HepG2 (cell line): Measurements from ENCODE around the gene SLC16A5. TPM values are rescaled to one million over a fixed set of nuclear protein-coding genes. Genes with fewer than 3 reads are reported as not detected.

ENCODE experiments used
- ARNTL ChIP-seq: sonication (generic); formaldehyde crosslinking; IDR thresholded peaks from 2 replicates; pipeline ENCODE4 v1.4.0; 2020; ENCODE audit warnings: mild to moderate bottlenecking, missing genetic modification reagents
- GABPB1 ChIP-seq: IDR thresholded peaks from 2 replicates; pipeline ENCODE4 v1.6.1; 2016; ENCODE audit warnings: mild to moderate bottlenecking, missing genetic modification reagents, moderate library complexity, missing compliant biosample characterization
- NR2F1 ChIP-seq, 2 experiments: fragments of 450-650 bp in 1 of 2; formaldehyde crosslinking in 1 of 2; IDR thresholded peaks; 2 replicates each; pipeline versions ENCODE4 v1.5.0 to v1.6.1; 2016 to 2020; ENCODE audit warnings: mild to moderate bottlenecking in 1 of 2, missing compliant biosample characterization in 1 of 2, missing genetic modification reagents in 1 of 2, moderate library complexity in 1 of 2
- PRPF4 ChIP-seq: fragments of 200-400 bp; formaldehyde crosslinking; IDR thresholded peaks from 2 replicates; pipeline ENCODE4 v1.6.1; 2016; ENCODE audit warnings: low read length, low read depth; ENCODE audit not compliant: poor library complexity, severe bottlenecking
- SNAPC2 ChIP-seq: sonication (generic); formaldehyde crosslinking; IDR thresholded peaks from 2 replicates; pipeline ENCODE4 v1.8.1; 2022; ENCODE audit warnings: mild to moderate bottlenecking, missing genetic modification reagents
- ZNF12 ChIP-seq: sonication (generic); formaldehyde crosslinking; IDR thresholded peaks from 2 replicates; pipeline ENCODE4 v1.5.0; 2020; ENCODE audit warnings: missing genetic modification reagents
- ZNF251 ChIP-seq: sonication (generic); formaldehyde crosslinking; IDR thresholded peaks from 2 replicates; pipeline ENCODE4 v1.9.0; 2021; ENCODE audit warnings: mild to moderate bottlenecking, missing genetic modification reagents
- ZNF44 ChIP-seq: sonication (generic); formaldehyde crosslinking; IDR thresholded peaks from 2 replicates; pipeline ENCODE4 v1.5.1; 2020; ENCODE audit warnings: mild to moderate bottlenecking, missing genetic modification reagents
- ZNF75D ChIP-seq: sonication (generic); formaldehyde crosslinking; IDR thresholded peaks from 2 replicates; pipeline ENCODE4 v1.8.1; 2023; ENCODE audit warnings: missing genetic modification reagents, mild to moderate bottlenecking, borderline replicate concordance
- ZNF839 ChIP-seq: sonication (generic); formaldehyde crosslinking; IDR thresholded peaks from 2 replicates; pipeline ENCODE4 v1.4.0; 2020; ENCODE audit warnings: missing genetic modification reagents, mild to moderate bottlenecking, borderline replicate concordance
- polyA plus RNA-seq, 8 experiments: library from polyadenylated mRNA; depleted of rRNA in 3 of 8; stranded (reverse) in 7 of 8; unstranded in 1 of 8; fragments of >200 nt; fragmentation: Illumina TruSeq in 4 of 8; extraction: Trizol in 4 of 8; gene quantifications; 2 replicates each; pipeline versions ENCODE4 v1.2.1 to v1.2.3, GENCODE V29; 2011 to 2016; ENCODE audit warnings: low read depth in 4 of 8, missing spikeins in 1 of 8, mixed read lengths in 1 of 8; ENCODE audit not compliant: insufficient read depth in 1 of 8
- total RNA-seq, 5 experiments: library from RNA; depleted of rRNA; stranded (reverse); fragments of >200 nt; fragmentation: Illumina TruSeq; extraction: Trizol; gene quantifications; 2 replicates each; pipeline ENCODE4 v1.2.3, GENCODE V29; 2016; ENCODE audit warnings: low read depth in 1 of 5
- TF ChIP-seq, protein P1 (sequence below): sonication (generic); formaldehyde crosslinking; IDR thresholded peaks from 2 replicates; pipeline ENCODE4 v1.5.0; 2020; ENCODE audit warnings: mild to moderate bottlenecking, missing genetic modification reagents, moderate library complexity
- TF ChIP-seq, protein P2 (sequence below): sonication (generic); formaldehyde crosslinking; IDR thresholded peaks from 2 replicates; pipeline ENCODE4 v1.4.0; 2020; ENCODE audit warnings: mild to moderate bottlenecking, missing genetic modification reagents
- TF ChIP-seq, protein P3 (sequence below): sonication (generic); formaldehyde crosslinking; IDR thresholded peaks from 2 replicates; pipeline ENCODE4 v1.4.0; 2020; ENCODE audit warnings: low read depth, missing genetic modification reagents
- TF ChIP-seq, protein P4 (sequence below): sonication (generic); formaldehyde crosslinking; IDR thresholded peaks from 2 replicates; pipeline ENCODE4 v1.5.0; 2020; ENCODE audit warnings: mild to moderate bottlenecking, missing genetic modification reagents, borderline replicate concordance

The SLC16A5 gene
- total and polyA plus RNA-seq, 2 of the 13 experiments (the other 11 are each of a cell fraction or from before 2014, with no cell fraction given), result 0.69 to 5.6 TPM

DNA sequence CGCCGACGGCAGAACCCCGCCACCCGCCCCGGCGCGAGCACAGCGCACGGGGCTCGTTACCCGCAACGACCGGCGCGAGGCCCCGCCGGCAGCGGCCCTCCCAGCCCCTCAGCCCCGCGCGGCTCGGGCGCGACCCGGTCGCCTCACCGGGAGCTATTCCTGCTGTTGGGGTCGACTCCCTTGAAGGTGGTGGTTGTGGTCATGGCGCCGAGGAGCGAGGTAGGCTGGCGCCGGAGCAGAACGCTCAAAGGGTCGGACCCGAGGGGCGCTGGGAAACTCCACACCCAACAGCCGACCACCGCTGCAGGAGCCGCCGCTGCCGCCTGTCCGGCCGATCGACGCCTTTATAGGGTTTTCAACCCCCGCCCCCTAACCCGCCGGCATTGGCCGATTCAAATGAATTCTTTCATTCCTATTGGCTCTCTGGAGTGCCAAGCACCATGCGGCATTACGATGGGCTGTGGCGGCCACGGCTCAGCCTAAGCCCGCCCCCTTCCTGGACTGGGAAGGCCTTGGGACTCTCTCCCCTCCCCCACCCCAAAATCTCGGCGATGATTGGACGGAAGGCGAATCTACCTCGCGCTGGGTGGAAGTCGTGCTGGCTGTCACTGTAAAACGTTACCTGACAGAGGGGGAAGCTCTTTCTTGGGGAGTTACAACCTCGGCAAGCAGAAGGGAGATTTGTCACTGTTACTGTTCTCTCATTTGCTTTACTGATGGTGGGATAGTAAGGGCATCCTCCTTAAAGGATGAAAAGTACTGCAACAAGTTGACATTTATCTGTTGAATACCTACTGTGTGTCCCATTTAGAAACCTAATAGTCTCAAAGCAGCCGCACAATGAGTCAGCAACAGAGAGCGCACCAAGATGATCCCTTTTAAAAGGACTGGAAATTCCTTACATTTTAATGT is 66.7 kb downstream of the SLC16A5 start, which contains the start of gene JPT1 (continued):
- no peak for TF ChIP-seq ZNF839
- TF ChIP-seq, protein P1, sequence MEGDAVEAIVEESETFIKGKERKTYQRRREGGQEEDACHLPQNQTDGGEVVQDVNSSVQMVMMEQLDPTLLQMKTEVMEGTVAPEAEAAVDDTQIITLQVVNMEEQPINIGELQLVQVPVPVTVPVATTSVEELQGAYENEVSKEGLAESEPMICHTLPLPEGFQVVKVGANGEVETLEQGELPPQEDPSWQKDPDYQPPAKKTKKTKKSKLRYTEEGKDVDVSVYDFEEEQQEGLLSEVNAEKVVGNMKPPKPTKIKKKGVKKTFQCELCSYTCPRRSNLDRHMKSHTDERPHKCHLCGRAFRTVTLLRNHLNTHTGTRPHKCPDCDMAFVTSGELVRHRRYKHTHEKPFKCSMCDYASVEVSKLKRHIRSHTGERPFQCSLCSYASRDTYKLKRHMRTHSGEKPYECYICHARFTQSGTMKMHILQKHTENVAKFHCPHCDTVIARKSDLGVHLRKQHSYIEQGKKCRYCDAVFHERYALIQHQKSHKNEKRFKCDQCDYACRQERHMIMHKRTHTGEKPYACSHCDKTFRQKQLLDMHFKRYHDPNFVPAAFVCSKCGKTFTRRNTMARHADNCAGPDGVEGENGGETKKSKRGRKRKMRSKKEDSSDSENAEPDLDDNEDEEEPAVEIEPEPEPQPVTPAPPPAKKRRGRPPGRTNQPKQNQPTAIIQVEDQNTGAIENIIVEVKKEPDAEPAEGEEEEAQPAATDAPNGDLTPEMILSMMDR (CRISPR knock-in tag), result peak; percentile 24; the same call in 1 of the 2 replicates
- peak; percentile 75 for TF ChIP-seq SNAPC2 (CRISPR knock-in tag)
- TF ChIP-seq, protein P2, sequence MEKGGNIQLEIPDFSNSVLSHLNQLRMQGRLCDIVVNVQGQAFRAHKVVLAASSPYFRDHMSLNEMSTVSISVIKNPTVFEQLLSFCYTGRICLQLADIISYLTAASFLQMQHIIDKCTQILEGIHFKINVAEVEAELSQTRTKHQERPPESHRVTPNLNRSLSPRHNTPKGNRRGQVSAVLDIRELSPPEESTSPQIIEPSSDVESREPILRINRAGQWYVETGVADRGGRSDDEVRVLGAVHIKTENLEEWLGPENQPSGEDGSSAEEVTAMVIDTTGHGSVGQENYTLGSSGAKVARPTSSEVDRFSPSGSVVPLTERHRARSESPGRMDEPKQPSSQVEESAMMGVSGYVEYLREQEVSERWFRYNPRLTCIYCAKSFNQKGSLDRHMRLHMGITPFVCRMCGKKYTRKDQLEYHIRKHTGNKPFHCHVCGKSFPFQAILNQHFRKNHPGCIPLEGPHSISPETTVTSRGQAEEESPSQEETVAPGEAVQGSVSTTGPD, result no peak
- TF ChIP-seq, protein P3, sequence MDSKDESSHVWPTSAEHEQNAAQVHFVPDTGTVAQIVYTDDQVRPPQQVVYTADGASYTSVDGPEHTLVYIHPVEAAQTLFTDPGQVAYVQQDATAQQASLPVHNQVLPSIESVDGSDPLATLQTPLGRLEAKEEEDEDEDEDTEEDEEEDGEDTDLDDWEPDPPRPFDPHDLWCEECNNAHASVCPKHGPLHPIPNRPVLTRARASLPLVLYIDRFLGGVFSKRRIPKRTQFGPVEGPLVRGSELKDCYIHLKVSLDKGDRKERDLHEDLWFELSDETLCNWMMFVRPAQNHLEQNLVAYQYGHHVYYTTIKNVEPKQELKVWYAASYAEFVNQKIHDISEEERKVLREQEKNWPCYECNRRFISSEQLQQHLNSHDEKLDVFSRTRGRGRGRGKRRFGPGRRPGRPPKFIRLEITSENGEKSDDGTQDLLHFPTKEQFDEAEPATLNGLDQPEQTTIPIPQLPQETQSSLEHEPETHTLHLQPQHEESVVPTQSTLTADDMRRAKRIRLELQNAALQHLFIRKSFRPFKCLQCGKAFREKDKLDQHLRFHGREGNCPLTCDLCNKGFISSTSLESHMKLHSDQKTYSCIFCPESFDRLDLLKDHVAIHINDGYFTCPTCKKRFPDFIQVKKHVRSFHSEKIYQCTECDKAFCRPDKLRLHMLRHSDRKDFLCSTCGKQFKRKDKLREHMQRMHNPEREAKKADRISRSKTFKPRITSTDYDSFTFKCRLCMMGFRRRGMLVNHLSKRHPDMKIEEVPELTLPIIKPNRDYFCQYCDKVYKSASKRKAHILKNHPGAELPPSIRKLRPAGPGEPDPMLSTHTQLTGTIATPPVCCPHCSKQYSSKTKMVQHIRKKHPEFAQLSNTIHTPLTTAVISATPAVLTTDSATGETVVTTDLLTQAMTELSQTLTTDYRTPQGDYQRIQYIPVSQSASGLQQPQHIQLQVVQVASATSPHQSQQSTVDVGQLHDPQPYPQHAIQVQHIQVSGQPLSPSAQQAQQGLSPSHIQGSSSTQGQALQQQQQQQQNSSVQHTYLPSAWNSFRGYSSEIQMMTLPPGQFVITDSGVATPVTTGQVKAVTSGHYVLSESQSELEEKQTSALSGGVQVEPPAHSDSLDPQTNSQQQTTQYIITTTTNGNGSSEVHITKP (CRISPR knock-in tag), result 0 out of 2 replicates have a peak, but pooled peaks have one; percentile 34
- no peak for TF ChIP-seq ZNF251 (CRISPR knock-in tag)
- no peak for TF ChIP-seq ZNF12 (CRISPR knock-in tag)
- no peak for TF ChIP-seq NR2F1 (CRISPR knock-in tag; IDR thresholded peaks at IDR 0.05)
- TF ChIP-seq, protein P4, sequence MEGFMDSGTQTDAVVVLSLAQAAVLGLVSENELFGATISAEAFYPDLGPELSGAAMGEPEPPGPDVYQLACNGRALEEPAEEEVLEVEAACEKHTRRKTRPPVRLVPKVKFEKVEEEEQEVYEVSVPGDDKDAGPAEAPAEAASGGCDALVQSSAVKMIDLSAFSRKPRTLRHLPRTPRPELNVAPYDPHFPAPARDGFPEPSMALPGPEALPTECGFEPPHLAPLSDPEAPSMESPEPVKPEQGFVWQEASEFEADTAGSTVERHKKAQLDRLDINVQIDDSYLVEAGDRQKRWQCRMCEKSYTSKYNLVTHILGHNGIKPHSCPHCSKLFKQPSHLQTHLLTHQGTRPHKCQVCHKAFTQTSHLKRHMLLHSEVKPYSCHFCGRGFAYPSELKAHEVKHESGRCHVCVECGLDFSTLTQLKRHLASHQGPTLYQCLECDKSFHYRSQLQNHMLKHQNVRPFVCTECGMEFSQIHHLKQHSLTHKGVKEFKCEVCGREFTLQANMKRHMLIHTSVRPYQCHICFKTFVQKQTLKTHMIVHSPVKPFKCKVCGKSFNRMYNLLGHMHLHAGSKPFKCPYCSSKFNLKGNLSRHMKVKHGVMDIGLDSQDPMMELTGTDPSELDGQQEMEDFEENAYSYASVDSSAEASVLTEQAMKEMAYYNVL, result peak; percentile 90; the same call in 1 of the 2 replicates
- no peak for TF ChIP-seq PRPF4
- TF ChIP-seq ARNTL, result 0 out of 2 replicates have a peak, but pooled peaks have one; percentile 38
- no peak for TF ChIP-seq ZNF75D (CRISPR knock-in tag)
- no peak for TF ChIP-seq ZNF44 (CRISPR knock-in tag)
- peak; percentile 82 for TF ChIP-seq GABPB1 (CRISPR knock-in tag)
